Measurements from ENCODE around the gene YIPF3.

GRCh38 chr6:43471399-43471798, 45.3 kb downstream of the YIPF3 start:
- TF ChIP-seq NFE2L1 (CRISPR knock-in tag; IDR thresholded peaks at IDR 0.05) (no peak), CTCF (IDR thresholded peaks at IDR 0.05) (no peak), SP1 (CRISPR knock-in tag; conservative IDR thresholded peaks at IDR 0.05) (no peak), PREB (CRISPR knock-in tag; IDR thresholded peaks at IDR 0.05; ENCODE audit: borderline replicate concordance) (no peak), E2F1 (CRISPR knock-in tag; IDR thresholded peaks at IDR 0.05) (no peak), ZNF263 (CRISPR knock-in tag; IDR thresholded peaks at IDR 0.05; ENCODE audit: low read depth) (no peak), TEAD4 (CRISPR knock-in tag; IDR thresholded peaks at IDR 0.05) (no peak), MXD4 (CRISPR knock-in tag; IDR thresholded peaks at IDR 0.05; ENCODE audit: borderline replicate concordance) (no peak)

All from WTC11 (cell line).